PC-9 (cell line): ENCODE measurements around the gene BCAS3.

Source experiments
- EZH2 ChIP-seq: fragments of 200-600 bp; sonication (generic); IDR thresholded peaks from 2 replicates; pipeline ENCODE4 v1.8.0; 2017; ENCODE audit warnings: antibody characterized with exemption, low read depth
- TF ChIP-seq, protein P1 (sequence below): fragments of 200-600 bp; sonication (generic); conservative IDR thresholded peaks from 2 replicates; pipeline ENCODE4 v1.6.1; 2017; ENCODE audit warnings: mixed run types, antibody characterized with exemption, mild to moderate bottlenecking, moderate library complexity

DNA sequence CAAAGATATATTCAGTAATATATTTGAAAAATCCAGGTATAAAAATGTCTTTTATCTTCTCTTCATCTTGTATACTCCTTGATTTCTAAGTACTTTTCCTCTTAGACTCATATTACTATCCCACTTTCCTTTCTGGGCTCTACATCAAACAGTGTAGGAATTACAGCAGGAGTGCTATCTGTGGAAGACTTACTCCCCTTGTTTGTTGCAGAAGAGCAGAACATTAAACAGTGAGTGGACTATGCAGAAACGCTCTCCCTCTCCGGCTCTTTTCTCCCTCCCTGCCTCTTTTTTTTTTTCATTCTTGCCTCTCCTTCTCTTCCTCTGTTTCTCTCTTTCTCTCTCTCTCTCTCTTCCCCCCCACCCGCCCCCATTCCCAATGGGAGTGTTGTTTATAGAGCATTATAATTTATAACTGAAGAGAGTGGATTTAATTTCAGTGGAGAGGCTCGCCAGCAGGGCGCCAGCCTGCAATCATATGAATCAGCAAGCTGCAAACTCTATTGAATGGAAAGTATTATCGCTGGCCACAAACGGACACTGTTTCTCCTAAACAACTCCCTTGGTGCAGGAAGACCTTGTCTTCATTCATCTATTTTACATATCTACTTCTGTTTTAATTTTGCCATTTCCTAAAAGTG, 479.7 kb downstream of the BCAS3 start:
- TF ChIP-seq, protein P1, sequence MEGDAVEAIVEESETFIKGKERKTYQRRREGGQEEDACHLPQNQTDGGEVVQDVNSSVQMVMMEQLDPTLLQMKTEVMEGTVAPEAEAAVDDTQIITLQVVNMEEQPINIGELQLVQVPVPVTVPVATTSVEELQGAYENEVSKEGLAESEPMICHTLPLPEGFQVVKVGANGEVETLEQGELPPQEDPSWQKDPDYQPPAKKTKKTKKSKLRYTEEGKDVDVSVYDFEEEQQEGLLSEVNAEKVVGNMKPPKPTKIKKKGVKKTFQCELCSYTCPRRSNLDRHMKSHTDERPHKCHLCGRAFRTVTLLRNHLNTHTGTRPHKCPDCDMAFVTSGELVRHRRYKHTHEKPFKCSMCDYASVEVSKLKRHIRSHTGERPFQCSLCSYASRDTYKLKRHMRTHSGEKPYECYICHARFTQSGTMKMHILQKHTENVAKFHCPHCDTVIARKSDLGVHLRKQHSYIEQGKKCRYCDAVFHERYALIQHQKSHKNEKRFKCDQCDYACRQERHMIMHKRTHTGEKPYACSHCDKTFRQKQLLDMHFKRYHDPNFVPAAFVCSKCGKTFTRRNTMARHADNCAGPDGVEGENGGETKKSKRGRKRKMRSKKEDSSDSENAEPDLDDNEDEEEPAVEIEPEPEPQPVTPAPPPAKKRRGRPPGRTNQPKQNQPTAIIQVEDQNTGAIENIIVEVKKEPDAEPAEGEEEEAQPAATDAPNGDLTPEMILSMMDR: no peak
- TF ChIP-seq EZH2: no peak
